IPS DF 6.9 (cell line): ENCODE measurements around the gene OST4.

ENCODE experiments used
- DNase-seq: peaks from one replicate; pipeline ENCODE4 v3.0.0-alpha.2; 2013; ENCODE audit warnings: low read depth, low spot score
- H3K27ac ChIP-seq: one replicate; pipeline ENCODE4 v1.5.1; 2013; ENCODE audit warnings: low read length, control low read depth
- H3K27me3 ChIP-seq: 2 replicates; pipeline ENCODE4 v1.6.1; 2013; ENCODE audit warnings: mild to moderate bottlenecking, low read length; ENCODE audit not compliant: control insufficient read depth, insufficient read depth
- H3K36me3 ChIP-seq: 2 replicates; pipeline ENCODE4 v1.6.1; 2013; ENCODE audit warnings: low read length; ENCODE audit not compliant: control insufficient read depth, insufficient read depth
- H3K4me1 ChIP-seq: 2 replicates; pipeline ENCODE4 v1.6.1; 2013; ENCODE audit warnings: low read length; ENCODE audit not compliant: control insufficient read depth, insufficient read depth
- H3K4me3 ChIP-seq: 2 replicates; pipeline ENCODE4 v1.5.1; 2013; ENCODE audit warnings: mild to moderate bottlenecking, low read length
- H3K9me3 ChIP-seq: 2 replicates; pipeline ENCODE4 v1.6.1; 2013; ENCODE audit warnings: low read length, inconsistent platforms; ENCODE audit not compliant: control insufficient read depth, insufficient read depth
- WGBS: extraction: QIAGEN DNeasy Blood & Tissue Kit; methylation state at CpG from one replicate; pipeline ENCODE4 v1.1.7; 2013; ENCODE audit warnings: mixed read lengths, missing lambda C conversion rate; ENCODE audit not compliant: insufficient read length, insufficient coverage; 5-methylcytosine and 5-hydroxymethylcytosine counted together

The OST4 gene

DNA sequence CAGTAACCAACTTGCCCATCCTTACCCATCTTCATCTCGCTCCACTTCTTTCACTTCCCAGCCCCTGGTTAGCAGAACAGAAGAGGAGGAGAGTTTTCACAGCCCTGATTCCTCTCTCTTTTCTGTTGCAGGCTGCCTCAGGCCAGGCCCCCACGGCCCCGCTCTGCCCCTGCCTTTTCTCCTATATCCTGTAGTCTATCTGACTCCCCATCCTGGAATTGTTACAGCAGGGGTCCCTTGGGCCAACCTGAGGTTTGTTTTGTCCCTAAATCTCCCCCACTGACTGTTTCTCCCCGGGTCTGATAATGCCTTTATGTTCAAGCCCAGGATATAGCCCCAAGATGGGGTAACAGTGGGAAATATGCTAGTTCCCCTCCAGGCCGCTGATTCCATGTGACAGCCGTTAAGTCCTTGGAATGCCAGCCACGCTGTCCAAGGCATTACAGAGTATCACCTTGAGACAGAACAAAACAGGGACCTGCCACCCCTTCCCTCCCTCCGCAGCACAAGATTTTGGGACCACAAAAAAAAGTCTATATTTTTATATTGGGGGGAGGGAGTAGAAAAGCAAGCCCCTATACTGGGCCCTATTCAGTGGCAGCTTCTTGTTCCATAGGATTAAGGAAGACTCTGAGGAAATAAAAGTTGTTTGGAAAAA is 1.4 kb downstream of the OST4 start:
- WGBS: no CpG with 5 or more reads among the region's 8 CpGs
- DNase-seq: no peak
- no peak overlapping the region for H3K27ac ChIP-seq
- no peak overlapping the region for H3K4me3 ChIP-seq
- H3K4me1 ChIP-seq: no peaks in the 10 kb centered on the region
- H3K27me3 ChIP-seq: no peaks in the 10 kb centered on the region
- no peaks in the 10 kb centered on the region for H3K36me3 ChIP-seq
- no peaks in the 10 kb centered on the region for H3K9me3 ChIP-seq

GRCh38 chr2:27069436-27069835 is 2.0 kb downstream of the OST4 start:
- Histone ChIP-seq H3K9me3 (no peaks in the 10 kb centered on the region), H3K4me3 (no peak overlapping the region), H3K4me1 (no peaks in the 10 kb centered on the region), H3K36me3 (no peaks in the 10 kb centered on the region), H3K27me3 (no peaks in the 10 kb centered on the region), H3K27ac (no peak overlapping the region)
- no peak for DNase-seq
- WGBS: no CpG with 5 or more reads among the region's 6 CpGs

DNA sequence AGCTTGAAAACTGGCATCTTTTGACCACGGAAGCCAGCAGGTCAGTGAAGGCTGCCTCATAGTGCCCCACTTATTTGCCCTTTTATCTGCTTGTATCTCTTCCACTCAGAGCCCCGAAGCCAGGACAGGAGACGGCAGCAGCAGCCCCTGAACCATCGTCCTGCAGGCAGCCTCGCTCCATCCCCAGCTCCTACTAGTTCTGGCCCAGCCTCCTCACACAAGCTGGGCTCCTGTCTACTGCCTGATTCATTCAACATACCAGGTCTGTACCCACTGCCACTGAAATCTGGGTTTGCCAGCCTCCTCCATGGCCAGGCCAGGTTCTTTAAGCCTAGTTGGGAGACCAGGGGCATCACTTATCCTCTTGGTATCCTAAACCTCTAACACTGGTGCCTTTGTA is 4.1 kb downstream of the OST4 start:
- H3K4me3 ChIP-seq: no peak overlapping the region
- no CpG with 5 or more reads among the region's 5 CpGs for WGBS
- no peak for DNase-seq
- H3K4me1 ChIP-seq: no peaks in the 10 kb centered on the region
- H3K36me3 ChIP-seq: no peaks in the 10 kb centered on the region
- H3K27ac ChIP-seq: no peak overlapping the region
- no peaks in the 10 kb centered on the region for H3K9me3 ChIP-seq
- no peaks in the 10 kb centered on the region for H3K27me3 ChIP-seq

- Histone ChIP-seq H3K36me3 (no peaks in the 10 kb centered on the region), H3K4me3 (no peak overlapping the region), H3K27me3 (no peaks in the 10 kb centered on the region), H3K9me3 (no peaks in the 10 kb centered on the region), H3K4me1 (no peaks in the 10 kb centered on the region), H3K27ac (no peak overlapping the region)
- DNase-seq: no peak
- no CpG with 5 or more reads among the region's 3 CpGs for WGBS
Measured at GRCh38 chr2:27065128-27065527, 6.3 kb downstream of the OST4 start.

DNA sequence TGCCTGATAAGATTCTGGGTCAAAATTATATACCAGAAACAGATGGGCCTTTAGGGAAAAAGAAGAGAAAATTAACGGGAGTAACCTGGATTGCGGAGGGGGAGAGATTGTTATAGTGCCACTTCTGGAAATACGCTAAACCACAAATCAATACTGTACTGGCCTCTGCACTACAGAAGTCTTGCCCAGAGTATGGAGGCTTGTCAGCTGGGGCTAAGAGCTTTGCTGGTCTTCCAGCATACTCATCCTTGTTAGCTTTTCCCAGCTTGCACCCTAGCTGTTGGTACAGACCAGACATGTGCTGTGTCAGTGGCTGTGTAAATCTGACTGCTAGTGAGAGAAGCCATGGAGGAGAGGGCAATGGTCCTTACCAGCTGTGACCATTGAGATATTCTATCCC is 11.1 kb downstream of the OST4 start:
- DNase-seq: no peak
- no CpG with 5 or more reads among the region's 3 CpGs for WGBS
- Histone ChIP-seq H3K36me3 (peaks cover 5% of the 10 kb centered on the region; the same call in 1 of the 2 replicates), H3K9me3 (no peaks in the 10 kb centered on the region), H3K4me1 (no peaks in the 10 kb centered on the region), H3K27ac (no peak overlapping the region), H3K4me3 (no peak overlapping the region), H3K27me3 (no peaks in the 10 kb centered on the region)

DNA sequence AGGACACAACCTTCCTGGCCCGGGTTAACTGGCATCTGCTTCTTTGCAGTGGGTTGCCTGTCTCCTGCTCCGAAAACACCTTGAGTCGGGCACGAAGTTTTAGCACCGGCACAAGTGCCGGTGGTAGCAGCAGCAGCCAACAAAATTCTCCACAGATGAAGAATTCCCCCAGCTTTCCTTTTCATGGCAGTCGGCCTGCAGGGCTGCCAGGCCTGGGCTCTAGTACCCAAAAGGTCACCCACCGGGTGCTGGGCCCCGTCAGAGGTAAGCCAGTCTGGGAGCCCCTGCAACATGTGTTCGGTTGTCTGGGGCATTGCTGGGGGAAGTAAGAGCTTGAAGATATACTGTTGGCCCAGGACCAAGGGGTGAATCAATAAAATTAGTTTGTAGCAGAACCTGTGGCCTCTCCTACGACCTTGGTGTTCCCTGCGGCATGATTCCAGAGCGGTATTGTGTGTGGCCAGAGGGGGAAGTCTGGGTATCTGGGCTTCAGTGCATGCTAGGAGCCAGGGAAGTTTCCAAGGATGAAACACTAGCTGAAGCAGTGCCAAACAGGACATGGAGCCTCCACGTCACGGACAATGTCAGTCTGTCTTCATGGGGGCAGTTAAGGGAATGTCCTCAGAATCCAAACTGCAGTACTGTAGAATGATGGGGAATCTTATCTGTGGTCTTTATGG is 12.2 kb downstream of the OST4 start:
- Histone ChIP-seq H3K4me3 (no peak overlapping the region), H3K9me3 (no peaks in the 10 kb centered on the region), H3K27me3 (no peaks in the 10 kb centered on the region), H3K4me1 (no peaks in the 10 kb centered on the region), H3K27ac (no peak overlapping the region), H3K36me3 (peaks cover 8% of the 10 kb centered on the region)
- no CpG with 5 or more reads among the region's 15 CpGs for WGBS
- DNase-seq: no peak

GRCh38 chr2:27058210-27058609 is 13.2 kb downstream of the OST4 start:
- no peak overlapping the region for H3K27ac ChIP-seq
- DNase-seq: no peak
- no peak overlapping the region for H3K4me3 ChIP-seq
- no peaks in the 10 kb centered on the region for H3K27me3 ChIP-seq
- no CpG with 5 or more reads among the region's 10 CpGs for WGBS
- H3K36me3 ChIP-seq: peaks cover 8% of the 10 kb centered on the region
- H3K9me3 ChIP-seq: no peaks in the 10 kb centered on the region
- H3K4me1 ChIP-seq: no peaks in the 10 kb centered on the region

DNA sequence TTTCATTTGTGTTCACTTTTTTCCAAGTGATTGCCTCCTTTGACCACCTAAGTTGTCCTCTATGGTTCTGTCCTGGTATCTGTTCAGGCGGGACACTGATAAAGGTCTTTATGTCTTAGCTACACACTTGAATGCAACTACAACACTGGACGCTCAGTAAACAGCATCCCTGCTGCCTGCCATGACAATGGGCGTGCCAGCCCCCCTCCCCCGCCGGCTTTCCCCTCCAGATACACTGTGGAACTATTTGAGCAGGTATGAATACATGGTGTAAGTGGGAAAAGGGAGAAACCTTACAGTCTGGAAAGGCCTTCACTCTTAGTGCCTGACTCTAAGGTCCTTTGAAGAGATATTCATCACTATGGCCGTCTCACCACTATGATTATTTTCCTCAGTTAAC is 14.3 kb downstream of the OST4 start:
- H3K27ac ChIP-seq: no peak overlapping the region
- DNase-seq: no peak
- H3K36me3 ChIP-seq: peaks cover 8% of the 10 kb centered on the region
- no peaks in the 10 kb centered on the region for H3K4me1 ChIP-seq
- no peaks in the 10 kb centered on the region for H3K9me3 ChIP-seq
- no peaks in the 10 kb centered on the region for H3K27me3 ChIP-seq
- H3K4me3 ChIP-seq: no peak overlapping the region
- no CpG with 5 or more reads among the region's 6 CpGs for WGBS

GRCh38 chr2:27054721-27055120 is 16.7 kb downstream of the OST4 start:
- no peak for DNase-seq
- H3K9me3 ChIP-seq: no peaks in the 10 kb centered on the region
- no CpG with 5 or more reads among the region's 11 CpGs for WGBS
- no peak overlapping the region for H3K4me3 ChIP-seq
- H3K27ac ChIP-seq: no peak overlapping the region
- H3K4me1 ChIP-seq: no peaks in the 10 kb centered on the region
- peaks cover 8% of the 10 kb centered on the region for H3K36me3 ChIP-seq
- no peaks in the 10 kb centered on the region for H3K27me3 ChIP-seq

GRCh38 chr2:27053776-27054175 is 17.7 kb downstream of the OST4 start:
- no peak overlapping the region for H3K27ac ChIP-seq
- no peak for DNase-seq

GRCh38 chr2:27053321-27053720 is 18.1 kb downstream of the OST4 start:
- Histone ChIP-seq H3K9me3 (no peaks in the 10 kb centered on the region), H3K27ac (no peak overlapping the region), H3K4me1 (no peaks in the 10 kb centered on the region), H3K4me3 (no peak overlapping the region), H3K36me3 (peaks cover 6% of the 10 kb centered on the region; the same call in 1 of the 2 replicates), H3K27me3 (no peaks in the 10 kb centered on the region)
- no peak for DNase-seq
- WGBS: no CpG with 5 or more reads among the region's 11 CpGs

More at GRCh38 chr2:27053776-27054175, 17.7 kb downstream of the OST4 start:
- WGBS: no CpG with 5 or more reads among the region's 8 CpGs
- Histone ChIP-seq H3K36me3 (peaks cover 6% of the 10 kb centered on the region), H3K4me3 (no peak overlapping the region), H3K4me1 (no peaks in the 10 kb centered on the region), H3K27me3 (no peaks in the 10 kb centered on the region), H3K9me3 (no peaks in the 10 kb centered on the region)
